Stomach smooth muscle (tissue), 2 donors: ENCODE results near the gene SLC27A2.

Source experiments
- H3K27ac ChIP-seq: one replicate; pipeline ENCODE4 v1.7.0; 2013; ENCODE audit warnings: mild to moderate bottlenecking, low read length, inconsistent platforms
- H3K27me3 ChIP-seq, 2 donors: one replicate each; pipeline ENCODE4 v1.7.0; 2013; ENCODE audit warnings: low read length in 2 of 2; ENCODE audit not compliant: insufficient read depth in 2 of 2, control insufficient read depth in 1 of 2
- H3K36me3 ChIP-seq, 2 donors: one replicate each; pipeline ENCODE4 v1.7.0; 2013; ENCODE audit warnings: low read length in 2 of 2; ENCODE audit not compliant: control insufficient read depth in 2 of 2, insufficient read depth in 2 of 2
- H3K4me1 ChIP-seq: one replicate; pipeline ENCODE4 v1.7.0; 2013; ENCODE audit warnings: low read length; ENCODE audit not compliant: control insufficient read depth, insufficient read depth
- H3K4me3 ChIP-seq, 2 donors: one replicate each; pipeline ENCODE4 v1.7.0; 2013; ENCODE audit warnings: low read length in 2 of 2
- H3K9ac ChIP-seq, 2 donors: one replicate each; pipeline ENCODE4 v1.7.0; 2013; ENCODE audit warnings: low read length in 2 of 2, mild to moderate bottlenecking in 1 of 2
- H3K9me3 ChIP-seq, 2 donors: one replicate each; pipeline ENCODE4 v1.7.0; 2013; ENCODE audit warnings: low read length in 2 of 2; ENCODE audit not compliant: control insufficient read depth in 2 of 2
- donor health status: healthy.
- donor health status: Pancreatic carcinoma.

The SLC27A2 gene

GRCh38 chr15:50235794-50236193, 53.8 kb downstream of the SLC27A2 start:
- no peak overlapping the region for H3K27ac ChIP-seq
- H3K27me3 ChIP-seq = peaks cover 0 to 3% of the 10 kb centered on the region in 2 donors
- no peaks in the 10 kb centered on the region for H3K9me3 ChIP-seq
- H3K4me1 ChIP-seq = no peaks in the 10 kb centered on the region
- no peak overlapping the region for H3K4me3 ChIP-seq
- no peak overlapping the region for H3K9ac ChIP-seq
- no peaks in the 10 kb centered on the region for H3K36me3 ChIP-seq

GRCh38 chr15:50236433-50236832, 54.4 kb downstream of the SLC27A2 start:
- no peaks in the 10 kb centered on the region for H3K36me3 ChIP-seq
- H3K4me3 ChIP-seq = no peak overlapping the region
- no peak overlapping the region for H3K27ac ChIP-seq
- H3K4me1 ChIP-seq = no peaks in the 10 kb centered on the region
- H3K27me3 ChIP-seq = peaks cover 0 to 3% of the 10 kb centered on the region in 2 donors
- no peaks in the 10 kb centered on the region for H3K9me3 ChIP-seq
- no peak overlapping the region for H3K9ac ChIP-seq

GRCh38 chr15:50238255-50238654, 56.3 kb downstream of the SLC27A2 start:
- peaks cover 0 to 3% of the 10 kb centered on the region in 2 donors for H3K27me3 ChIP-seq

GRCh38 chr15:50241684-50242450, 59.9 kb downstream of the SLC27A2 start:
- no peak overlapping the region for H3K9ac ChIP-seq
- no peak overlapping the region for H3K27ac ChIP-seq
- no peaks in the 10 kb centered on the region for H3K36me3 ChIP-seq
- no peaks in the 10 kb centered on the region for H3K9me3 ChIP-seq
- H3K4me3 ChIP-seq = no peak overlapping the region
- peaks cover 0 to 3% of the 10 kb centered on the region in 2 donors for H3K27me3 ChIP-seq
- H3K4me1 ChIP-seq = no peaks in the 10 kb centered on the region

More at GRCh38 chr15:50238255-50238654, 56.3 kb downstream of the SLC27A2 start:
- no peak overlapping the region for H3K27ac ChIP-seq
- no peak overlapping the region for H3K9ac ChIP-seq
- no peaks in the 10 kb centered on the region for H3K9me3 ChIP-seq
- no peaks in the 10 kb centered on the region for H3K36me3 ChIP-seq
- H3K4me3 ChIP-seq = no peak overlapping the region
- H3K4me1 ChIP-seq = no peaks in the 10 kb centered on the region

GRCh38 chr15:50244153-50244552, 62.2 kb downstream of the SLC27A2 start:
- Histone ChIP-seq H3K4me3 (no peak overlapping the region), H3K36me3 (no peaks in the 10 kb centered on the region), H3K27me3 (no peaks in the 10 kb centered on the region), H3K27ac (no peak overlapping the region), H3K9ac (no peak overlapping the region), H3K9me3 (no peaks in the 10 kb centered on the region), H3K4me1 (peaks cover 3% of the 10 kb centered on the region)

- H3K27ac ChIP-seq = no peak overlapping the region
- no peak overlapping the region for H3K4me3 ChIP-seq
- no peaks in the 10 kb centered on the region for H3K36me3 ChIP-seq
- H3K9ac ChIP-seq = no peak overlapping the region
- H3K27me3 ChIP-seq = no peaks in the 10 kb centered on the region
- peaks cover 3% of the 10 kb centered on the region for H3K4me1 ChIP-seq
- H3K9me3 ChIP-seq = no peaks in the 10 kb centered on the region
These were observed 63.1 kb downstream of the SLC27A2 start for GRCh38 chr15:50244959-50245624.

GRCh38 chr15:50246631-50247030, 64.6 kb downstream of the SLC27A2 start:
- Histone ChIP-seq H3K27me3 (no peaks in the 10 kb centered on the region), H3K9ac (no peak overlapping the region), H3K36me3 (no peaks in the 10 kb centered on the region), H3K4me3 (no peak overlapping the region), H3K9me3 (no peaks in the 10 kb centered on the region), H3K4me1 (peaks cover 3% of the 10 kb centered on the region), H3K27ac (no peak overlapping the region)

GRCh38 chr15:50247819-50248655, 66.0 kb downstream of the SLC27A2 start:
- no peak overlapping the region for H3K4me3 ChIP-seq
- H3K4me1 ChIP-seq = peaks cover 3% of the 10 kb centered on the region
- H3K9me3 ChIP-seq = no peaks in the 10 kb centered on the region
- H3K9ac ChIP-seq = no peak overlapping the region
- H3K36me3 ChIP-seq = no peaks in the 10 kb centered on the region
- H3K27ac ChIP-seq = no peak overlapping the region
- H3K27me3 ChIP-seq = no peaks in the 10 kb centered on the region

- H3K27ac ChIP-seq = no peak overlapping the region
- no peak overlapping the region for H3K9ac ChIP-seq
- no peaks in the 10 kb centered on the region for H3K27me3 ChIP-seq
- no peaks in the 10 kb centered on the region for H3K9me3 ChIP-seq
- H3K4me1 ChIP-seq = peaks cover 3% of the 10 kb centered on the region
- H3K36me3 ChIP-seq = no peaks in the 10 kb centered on the region
- H3K4me3 ChIP-seq = no peak overlapping the region
These were observed 67.1 kb downstream of the SLC27A2 start for GRCh38 chr15:50248994-50249582.

- H3K9ac ChIP-seq = no peak overlapping the region
- no peaks in the 10 kb centered on the region for H3K27me3 ChIP-seq
- H3K4me1 ChIP-seq = peaks cover 3% of the 10 kb centered on the region
- H3K27ac ChIP-seq = no peak overlapping the region
- no peaks in the 10 kb centered on the region for H3K36me3 ChIP-seq
- no peaks in the 10 kb centered on the region for H3K9me3 ChIP-seq
- H3K4me3 ChIP-seq = no peak overlapping the region
These were observed 67.7 kb downstream of the SLC27A2 start for GRCh38 chr15:50249704-50250103.
